Stimulated activated CD4-positive, alpha-beta T cell treated with anti-CD3 and anti-CD28 coated beads, TNF-alpha, amount 100 ng/mL, for 1 hour (primary cell): ENCODE data around the gene PRKX.
"Not testable (repeated sequence)": the region's sequence is repeated elsewhere in the genome, so short reads cannot be mapped to it uniquely, and the experiment has no call there.

Experiments
- DNase-seq, 3 donors: peaks; one replicate each; pipeline ENCODE4 v3.0.0-alpha.2; 2020; ENCODE audit warnings: low read depth in 3 of 3, low spot score in 1 of 3

Gene PRKX

GRCh38 chrX:3713225-3713936 lies at the start of gene PRKX:
Gene PRKX, minus strand, starts transcription at chrX:3713649. Its CDS starts 396 bp downstream, at chrX:3713253.
- DNase-seq, result peak; percentile 23 to 65 (median 48)

DNA sequence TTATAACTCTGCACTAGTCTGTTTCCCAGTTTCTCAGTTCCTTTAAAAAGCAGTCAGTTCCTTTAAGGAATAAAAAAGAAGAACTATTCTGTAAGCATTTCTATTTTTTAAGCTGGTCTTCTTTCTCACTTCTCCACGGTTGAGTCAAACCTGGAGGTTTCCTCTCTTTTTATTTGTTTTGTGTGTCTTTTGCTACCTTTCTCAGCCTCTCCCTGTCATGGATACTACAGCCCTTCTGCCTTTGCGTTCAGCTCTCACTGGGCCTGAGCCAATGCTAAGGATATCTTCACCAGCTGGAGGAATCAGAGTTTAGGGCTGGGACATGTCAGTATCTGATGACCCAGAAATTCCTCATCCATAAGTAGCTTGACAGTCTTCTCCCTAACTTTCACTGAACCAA lies 49.7 kb upstream of the PRKX start:
- no peak for DNase-seq

GRCh38 chrX:3757510-3758025 lies 44.1 kb upstream of the PRKX start:
- DNase-seq, result no peak

GRCh38 chrX:3748052-3748559 lies 34.7 kb upstream of the PRKX start:
- DNase-seq, result no peak

- peak in 1 of 3 donors; percentile 2 for DNase-seq
Observed at GRCh38 chrX:3743801-3744439, 30.5 kb upstream of the PRKX start.

DNA sequence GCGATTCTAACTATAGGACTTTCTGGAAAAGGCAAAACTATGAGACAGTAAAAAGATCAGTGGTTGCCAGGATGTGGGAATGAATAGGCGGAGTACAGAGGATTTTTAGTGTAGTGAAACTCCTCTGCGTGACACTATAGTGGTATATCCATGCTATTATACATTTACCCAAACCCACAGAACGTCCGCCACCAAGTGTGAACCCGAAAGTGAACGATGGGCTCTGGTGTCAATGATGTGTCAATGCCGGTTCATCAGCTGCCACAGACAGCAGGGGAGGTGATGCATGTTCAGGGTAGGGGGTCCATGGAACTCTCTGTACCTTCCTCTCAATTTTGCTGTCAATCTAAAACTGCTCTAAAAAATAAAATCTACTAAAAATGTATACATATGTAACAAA lies 27.5 kb upstream of the PRKX start:
- not testable (repeated sequence) for DNase-seq

- no peak for DNase-seq
Observed at GRCh38 chrX:3738509-3738908, 25.1 kb upstream of the PRKX start.

DNA sequence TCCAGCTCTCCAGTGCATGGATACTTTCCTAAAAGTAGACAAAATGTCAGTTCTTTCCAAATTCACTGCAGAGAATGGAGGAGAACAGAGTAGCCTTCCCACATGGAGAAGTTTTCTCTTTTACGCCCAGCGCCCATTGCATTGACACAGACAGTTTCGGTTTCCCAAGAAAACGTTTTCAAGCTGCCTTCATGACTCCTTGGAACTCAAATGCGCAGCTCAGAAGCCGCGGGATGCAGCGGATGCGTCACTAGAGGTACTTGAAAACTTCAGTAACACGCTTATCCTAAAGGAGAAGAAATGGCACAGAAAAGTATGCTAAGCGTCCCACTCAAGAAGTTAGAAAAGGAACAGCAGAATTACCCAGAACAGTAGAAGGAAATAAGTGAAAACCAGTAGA lies 23.1 kb upstream of the PRKX start:
- not testable (repeated sequence) for DNase-seq

DNA sequence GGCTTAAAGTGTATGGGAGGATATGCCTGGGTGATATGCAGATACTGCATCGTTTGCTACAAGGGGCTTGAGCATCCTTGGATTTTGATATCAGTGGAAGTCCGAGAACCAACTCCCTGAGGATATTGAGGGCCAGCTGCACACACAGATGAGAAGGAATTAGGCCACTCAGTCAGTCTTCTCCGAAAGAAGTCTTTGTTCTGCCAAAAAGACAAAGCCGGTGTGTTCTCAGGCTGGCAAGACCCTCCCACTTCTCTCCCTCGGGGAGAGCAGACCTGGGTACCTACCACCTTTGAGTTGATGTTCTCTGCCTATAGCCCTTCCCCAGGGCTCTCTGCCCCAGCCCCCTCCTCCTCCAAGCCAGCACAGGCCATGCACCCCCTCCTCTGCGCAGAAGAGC lies 22.4 kb upstream of the PRKX start:
- DNase-seq, result not testable (repeated sequence)

GRCh38 chrX:3734456-3734855 lies 21.0 kb upstream of the PRKX start:
- not testable (repeated sequence) for DNase-seq

DNA sequence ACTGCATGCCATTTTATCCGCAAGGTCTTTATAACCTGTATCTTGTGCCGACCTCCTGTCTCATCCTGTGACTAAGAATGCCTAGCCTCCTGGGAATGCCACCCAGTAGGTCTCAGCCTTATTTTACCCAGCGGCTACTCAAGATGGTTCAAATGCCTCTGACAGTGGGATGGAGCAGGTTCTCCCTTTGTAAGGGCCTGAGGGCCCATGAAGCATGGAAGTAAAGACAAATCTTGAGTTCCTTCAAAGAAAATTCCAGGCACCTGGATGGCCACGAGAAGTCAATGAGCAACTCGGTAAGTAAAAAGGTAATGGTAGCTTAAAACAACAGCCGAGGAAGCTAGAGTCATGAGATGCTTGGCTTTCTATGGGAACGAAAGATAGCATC lies 19.6 kb upstream of the PRKX start:
- no peak for DNase-seq

DNA sequence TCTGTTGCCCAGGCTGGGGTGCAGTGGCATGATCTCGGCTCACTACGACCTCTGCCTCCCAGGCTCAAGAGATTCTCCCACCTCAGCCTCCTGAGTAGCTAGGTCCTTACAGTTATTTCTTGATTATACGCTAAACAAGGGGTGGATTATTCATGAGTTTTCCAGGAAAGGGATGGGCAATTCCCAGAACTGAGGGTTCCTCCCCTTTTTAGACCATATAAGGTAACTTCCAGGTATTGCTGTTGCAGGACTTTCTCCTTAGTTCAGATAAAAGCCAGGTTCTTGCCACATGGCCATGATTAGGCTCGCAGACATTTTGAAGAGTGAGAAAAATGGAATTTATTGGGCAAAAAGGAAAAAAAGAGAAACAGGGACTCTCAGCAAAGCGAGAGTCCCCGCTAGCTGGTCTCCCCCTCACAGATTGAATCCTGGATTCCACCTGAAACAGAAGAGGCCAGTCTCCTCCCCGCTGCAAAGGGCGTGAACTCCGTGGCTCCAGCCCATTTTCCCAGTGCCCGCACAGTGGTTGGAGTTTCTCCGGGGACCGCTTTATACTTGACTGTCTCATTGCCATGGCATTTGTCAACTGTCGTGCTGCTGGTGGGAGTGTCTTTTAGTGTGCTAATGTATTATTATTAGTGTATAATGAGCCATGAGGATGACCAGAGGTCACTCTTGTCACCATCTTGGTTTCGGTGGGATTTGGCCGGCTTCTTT lies 19.0 kb upstream of the PRKX start:
- not testable (repeated sequence) for DNase-seq

DNA sequence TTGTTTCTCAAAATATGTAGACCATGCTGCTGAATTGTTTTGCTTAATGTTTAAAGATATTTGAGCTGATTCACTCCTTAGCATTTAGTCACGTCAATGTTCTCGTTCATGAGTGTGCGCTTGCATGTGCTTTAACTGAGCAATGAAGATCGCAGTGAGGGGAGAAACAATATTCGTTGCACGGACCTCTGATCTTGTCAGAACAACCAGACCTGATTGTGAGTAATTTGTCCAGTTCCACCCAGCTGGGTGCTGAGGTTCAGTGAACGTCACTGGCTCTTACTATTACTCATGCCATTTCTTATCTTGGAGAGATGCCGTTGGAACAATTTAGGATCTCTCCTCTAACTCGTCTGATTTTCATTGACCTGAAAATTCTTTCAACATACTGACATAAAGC lies 15.0 kb upstream of the PRKX start:
- no peak for DNase-seq

DNA sequence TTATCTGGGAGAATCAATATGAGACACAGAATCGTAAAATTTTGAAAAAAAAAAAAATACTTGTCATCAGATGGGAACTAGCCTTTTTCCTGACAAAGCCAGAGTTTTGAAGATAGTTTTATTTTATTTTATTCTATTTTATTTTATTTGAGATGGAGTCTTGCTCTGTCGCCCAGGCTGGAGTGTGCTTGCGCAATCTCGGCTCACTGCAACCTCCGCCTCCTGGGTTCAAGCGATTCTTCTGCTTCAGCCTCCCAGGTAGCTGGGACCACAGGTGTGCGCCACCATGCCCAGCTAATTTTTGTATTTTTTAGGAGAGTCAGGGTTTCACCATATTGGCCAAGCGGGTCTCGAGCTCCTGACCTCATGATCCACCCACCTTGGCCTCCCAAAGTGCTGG lies 10.0 kb upstream of the PRKX start:
- not testable (repeated sequence) for DNase-seq

GRCh38 chrX:3717742-3718420 lies 4.4 kb upstream of the PRKX start:
- DNase-seq, result no peak

GRCh38 chrX:3715921-3716320 lies 2.5 kb upstream of the PRKX start:
- no peak for DNase-seq

DNA sequence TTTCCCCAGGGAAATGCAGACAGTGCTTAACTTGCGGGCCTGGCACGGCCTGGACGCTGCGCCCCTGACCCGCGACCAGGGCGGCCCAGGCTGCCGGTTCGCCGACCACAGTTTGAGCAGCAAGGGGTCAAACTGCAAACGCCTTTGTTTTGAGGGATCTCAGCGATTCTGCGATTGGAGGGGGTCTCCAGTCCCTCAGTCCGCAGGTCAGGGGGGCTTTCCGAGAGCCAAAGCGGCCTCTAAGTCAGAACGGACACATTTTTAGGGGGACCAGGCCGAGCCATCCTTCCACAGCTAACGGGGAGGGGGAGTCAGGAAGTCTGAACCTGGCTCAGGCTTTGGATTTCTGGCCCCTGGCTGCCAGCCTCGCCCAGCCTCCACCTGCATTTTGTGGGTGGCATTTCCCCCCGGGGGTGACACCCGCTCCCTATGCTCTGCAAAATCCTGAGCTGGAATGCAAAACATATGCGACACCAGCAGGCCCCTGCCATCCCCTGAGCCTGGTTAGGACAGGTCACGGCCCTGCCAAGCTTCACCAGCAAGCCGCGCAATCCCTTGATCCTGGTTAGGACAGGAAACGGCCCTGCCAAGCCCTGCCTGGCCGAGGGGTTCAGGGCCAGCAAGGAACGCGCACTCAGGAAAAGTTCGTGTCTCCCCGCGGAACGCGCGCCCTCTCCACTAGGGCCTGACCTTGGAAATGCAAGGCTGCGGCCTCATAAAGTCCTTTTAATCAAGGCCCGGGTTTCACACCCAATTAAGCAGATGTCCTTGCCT lies 1.4 kb upstream of the PRKX start:
- DNase-seq, result not testable (repeated sequence)

DNA sequence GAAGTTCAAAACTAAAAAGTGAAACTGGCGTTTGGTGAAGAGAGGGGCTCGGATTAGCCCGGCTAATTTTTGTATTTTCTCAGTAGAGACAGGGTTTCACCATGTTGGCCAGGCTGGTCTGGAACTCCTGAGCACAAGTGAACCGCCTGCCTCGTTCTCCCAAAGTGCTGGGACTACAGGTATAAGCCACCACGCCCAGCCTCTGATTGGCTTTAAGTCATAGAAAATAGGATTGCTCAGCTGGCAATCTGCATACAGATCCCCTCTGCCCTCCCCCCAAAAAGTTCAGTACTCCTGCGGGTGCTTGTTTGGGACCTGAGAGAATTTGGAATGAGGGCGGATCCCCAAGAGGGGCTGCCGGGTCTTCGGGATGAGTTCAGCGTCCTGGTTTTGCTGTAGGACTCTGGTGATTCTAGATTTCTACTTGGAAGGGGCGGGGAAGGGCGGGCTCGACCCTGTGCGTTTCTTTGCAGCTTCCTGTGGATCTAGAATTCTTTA lies 537 bp upstream of the PRKX start:
- DNase-seq, result no peak

DNA sequence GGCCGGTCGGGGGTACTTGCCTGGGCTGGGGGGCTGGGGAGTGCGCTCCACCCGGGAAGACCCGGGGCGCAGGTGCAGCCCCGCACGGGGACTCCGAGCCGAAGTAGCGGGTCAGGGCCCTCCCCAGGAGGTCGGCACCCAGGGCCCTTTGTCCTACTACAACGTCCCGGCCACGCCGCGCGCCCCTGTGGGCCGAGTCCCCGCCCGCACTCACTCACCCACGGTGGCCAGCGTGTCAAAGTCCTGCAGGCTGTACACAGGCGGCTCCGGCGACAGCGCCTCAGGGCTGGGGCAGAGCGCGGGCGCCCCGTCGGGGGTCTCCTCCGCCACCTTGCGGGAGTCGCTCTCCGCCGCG lies 602 bp downstream of the PRKX start:
- DNase-seq, result no peak
